Measurements from ENCODE around the gene FAM47B.

The FAM47B gene

DNA sequence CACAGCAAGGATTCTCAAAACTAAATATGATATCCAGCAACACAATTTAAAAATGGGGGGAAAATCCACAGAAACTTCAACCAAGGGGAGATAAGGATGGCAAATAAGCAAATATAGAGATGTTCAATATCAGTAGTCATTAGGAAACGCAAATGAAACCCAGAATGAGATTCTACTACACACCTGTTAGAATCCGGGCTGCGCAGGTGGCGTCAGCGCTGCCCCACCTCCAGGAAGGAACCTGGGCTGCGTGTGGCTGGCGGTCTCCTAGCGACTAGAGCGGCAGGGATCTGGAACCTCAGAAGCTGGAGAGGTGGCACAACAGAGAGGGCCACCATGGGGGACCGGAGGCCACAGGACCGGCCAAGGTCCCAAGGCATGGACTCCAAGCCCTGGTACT is at the start of gene FAM47B:
Gene FAM47B, plus strand, starts transcription at position 301 of the 400 bp plus-strand sequence. Its CDS starts 36 bp downstream, at position 337.
- H3K4me2 ChIP-seq, result no peak within 1 kb of the TSS
- no peaks in the 10 kb centered on the region for H3K36me3 ChIP-seq
- no peaks in the 10 kb centered on the region for H3K4me1 ChIP-seq
- no peaks in the 10 kb centered on the region; a peak in 1 of 22 replicates for H4K20me1 ChIP-seq
- no peak within 1 kb of the TSS for H3K27ac ChIP-seq
- H3K4me3 ChIP-seq, result no peak within 1 kb of the TSS
- H3K27me3 ChIP-seq, result peaks cover 45 to 91% (median 77%) of the 10 kb centered on the region in 11 experiments
- no peak within 1 kb of the TSS for H3K9ac ChIP-seq
- TF ChIP-seq Cebpa-rat (IDR thresholded peaks at IDR 0.05), result no peak
- H3K9me3 ChIP-seq (replicated peaks in 1 of 11), result peaks cover 0 to 23% (median 5%) of the 10 kb centered on the region in 11 experiments; a peak in 7 of 22 replicates

- Histone ChIP-seq H3K9me3 (replicated peaks in 1 of 11) (peaks cover 0 to 7% (median 0%) of the 10 kb centered on the region in 11 experiments; a peak in 1 of 22 replicates), H3K4me3 (no peak overlapping the region), H3K4me1 (no peaks in the 10 kb centered on the region), H4K20me1 (peaks cover 0 to 4% (median 0%) of the 10 kb centered on the region in 11 experiments; a peak in 2 of 22 replicates), H3K4me2 (no peak overlapping the region), H3K36me3 (no peaks in the 10 kb centered on the region), H3K27me3 (peaks cover 72 to 96% (median 84%) of the 10 kb centered on the region in 11 experiments), H3K9ac (no peak overlapping the region), H3K27ac (no peak overlapping the region)
- TF ChIP-seq Cebpa-rat (IDR thresholded peaks at IDR 0.05), result no peak
Observed at GRCh38 chrX:34893741-34894140, 48.9 kb upstream of the FAM47B start.

- Histone ChIP-seq H3K4me1 (no peaks in the 10 kb centered on the region), H3K9ac (no peak overlapping the region), H3K27ac (no peak overlapping the region), H3K4me2 (no peak overlapping the region), H3K27me3 (peaks cover 73 to 100% (median 91%) of the 10 kb centered on the region in 11 experiments), H3K4me3 (no peak overlapping the region), H3K36me3 (no peaks in the 10 kb centered on the region), H4K20me1 (peaks cover 0 to 2% (median 0%) of the 10 kb centered on the region in 11 experiments; a peak in 1 of 22 replicates), H3K9me3 (replicated peaks in 1 of 11) (peaks cover 0 to 12% (median 0%) of the 10 kb centered on the region in 11 experiments; a peak in 1 of 22 replicates)
- TF ChIP-seq Cebpa-rat (IDR thresholded peaks at IDR 0.05), result no peak
Observed at GRCh38 chrX:34900691-34901090, 41.9 kb upstream of the FAM47B start.

DNA sequence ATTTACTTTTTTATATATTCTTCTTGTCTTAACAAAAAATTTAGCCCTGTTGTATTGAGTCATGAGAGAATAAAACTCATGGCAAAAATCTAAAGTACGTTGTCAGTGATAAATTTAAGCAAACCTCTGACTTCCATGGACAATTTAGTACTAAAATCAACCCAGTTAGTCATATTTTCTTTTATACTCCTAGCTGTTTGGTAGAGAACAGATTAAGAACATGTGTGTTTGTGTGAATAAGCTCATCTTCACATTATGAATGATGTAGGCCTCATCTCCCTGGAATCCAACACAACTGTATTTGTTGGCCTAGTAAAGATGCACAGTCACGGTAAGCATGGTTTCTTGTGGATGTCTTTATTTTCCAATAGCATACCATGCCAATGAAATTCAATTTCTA is 40.8 kb upstream of the FAM47B start:
- Histone ChIP-seq H3K9ac (no peak overlapping the region), H3K4me2 (no peak overlapping the region), H3K9me3 (replicated peaks in 1 of 11) (peaks cover 0 to 12% (median 0%) of the 10 kb centered on the region in 11 experiments; a peak in 1 of 22 replicates)

GRCh38 chrX:34903316-34903715 is 39.3 kb upstream of the FAM47B start:
- Histone ChIP-seq H4K20me1 (no peaks in the 10 kb centered on the region), H3K4me3 (no peak overlapping the region), H3K27ac (no peak overlapping the region), H3K4me1 (no peaks in the 10 kb centered on the region), H3K9ac (no peak overlapping the region), H3K4me2 (no peak overlapping the region), H3K36me3 (no peaks in the 10 kb centered on the region), H3K9me3 (replicated peaks in 1 of 11) (peaks cover 0 to 9% (median 0%) of the 10 kb centered on the region in 11 experiments; a peak in 1 of 22 replicates), H3K27me3 (peaks cover 73 to 97% (median 90%) of the 10 kb centered on the region in 11 experiments)
- TF ChIP-seq Cebpa-rat (IDR thresholded peaks at IDR 0.05), result no peak

More for the DNA sequence above, 40.8 kb upstream of the FAM47B start:
- Histone ChIP-seq H3K4me3 (no peak overlapping the region), H3K4me1 (no peaks in the 10 kb centered on the region), H3K27me3 (peaks cover 69 to 97% (median 88%) of the 10 kb centered on the region in 11 experiments), H4K20me1 (no peaks in the 10 kb centered on the region), H3K36me3 (no peaks in the 10 kb centered on the region), H3K27ac (no peak overlapping the region)
- TF ChIP-seq Cebpa-rat (IDR thresholded peaks at IDR 0.05), result no peak

DNA sequence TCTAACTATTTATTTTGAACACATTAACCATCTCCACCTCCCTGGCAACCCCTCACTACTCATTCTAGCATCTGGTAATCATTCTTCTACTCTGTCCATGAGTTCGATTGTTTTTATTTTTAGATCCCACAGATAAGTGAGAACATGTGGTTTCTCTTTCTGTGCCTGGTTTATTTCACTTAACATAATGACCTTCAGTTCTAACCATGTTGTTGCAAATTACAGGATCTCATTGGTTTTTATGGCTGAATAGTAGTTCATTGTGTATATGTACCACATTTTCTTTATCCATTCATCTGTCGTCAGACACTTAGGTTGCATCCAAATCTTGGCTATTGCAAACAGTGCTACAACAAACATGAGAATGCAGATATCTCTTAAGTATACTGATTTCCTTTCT is 33.4 kb upstream of the FAM47B start:
- no peaks in the 10 kb centered on the region for H4K20me1 ChIP-seq
- TF ChIP-seq Cebpa-rat (IDR thresholded peaks at IDR 0.05), result no peak
- H3K27ac ChIP-seq, result no peak overlapping the region
- H3K36me3 ChIP-seq, result no peaks in the 10 kb centered on the region
- H3K9ac ChIP-seq, result no peak overlapping the region
- no peak overlapping the region for H3K4me2 ChIP-seq
- H3K4me3 ChIP-seq, result no peak overlapping the region
- peaks cover 63 to 97% (median 91%) of the 10 kb centered on the region in 11 experiments for H3K27me3 ChIP-seq
- no peaks in the 10 kb centered on the region for H3K4me1 ChIP-seq
- H3K9me3 ChIP-seq (replicated peaks in 1 of 11), result 0 out of 22 replicates have a peak, but pooled peaks cover 0 to 4% (median 0%) of the 10 kb centered on the region in 11 experiments

DNA sequence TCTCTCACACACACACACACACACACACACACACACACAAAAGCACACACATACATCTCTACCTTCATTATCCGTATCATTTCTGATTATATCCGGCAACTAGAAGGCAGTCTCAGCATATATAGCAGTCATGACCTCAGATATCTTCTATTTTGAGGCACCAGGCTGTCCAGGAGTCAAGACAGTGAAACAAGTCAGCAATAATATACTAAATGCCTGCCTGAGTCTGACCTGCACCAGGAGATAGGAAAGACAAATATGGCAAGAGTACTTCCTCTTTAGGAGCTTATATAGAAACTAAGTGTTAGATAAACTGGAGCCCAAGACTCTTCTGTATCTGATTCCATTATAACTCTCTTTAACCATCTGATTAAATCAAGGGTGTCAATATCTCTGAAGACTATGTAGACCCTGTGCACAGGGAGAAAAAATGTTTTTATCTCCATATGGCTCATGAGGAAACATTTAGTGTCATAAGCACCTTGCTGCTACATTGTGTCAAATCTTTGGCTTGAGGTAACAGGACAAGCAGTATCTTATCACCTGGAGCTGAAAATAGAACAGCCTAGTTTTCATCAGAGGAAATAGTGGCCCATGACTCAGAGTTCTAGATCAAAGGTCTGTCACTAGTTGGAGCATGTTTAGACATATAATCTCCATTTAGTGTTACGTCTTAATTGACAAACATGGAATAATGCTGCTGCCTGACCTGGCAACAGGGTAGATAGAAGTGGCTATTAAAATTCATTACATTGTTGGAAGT is 27.0 kb upstream of the FAM47B start:
- H3K4me1 ChIP-seq, result no peaks in the 10 kb centered on the region
- no peak for TF ChIP-seq Cebpa-rat (IDR thresholded peaks at IDR 0.05)
- peaks cover 54 to 98% (median 92%) of the 10 kb centered on the region in 11 experiments for H3K27me3 ChIP-seq
- H3K27ac ChIP-seq, result no peak overlapping the region
- no peaks in the 10 kb centered on the region for H4K20me1 ChIP-seq
- 0 out of 22 replicates have a peak, but pooled peaks cover 0 to 4% (median 0%) of the 10 kb centered on the region in 11 experiments for H3K9me3 ChIP-seq (replicated peaks in 1 of 11)
- no peaks in the 10 kb centered on the region for H3K36me3 ChIP-seq
- no peak overlapping the region for H3K4me2 ChIP-seq
- no peak overlapping the region for H3K4me3 ChIP-seq
- no peak overlapping the region for H3K9ac ChIP-seq

GRCh38 chrX:34917146-34917545 is 25.4 kb upstream of the FAM47B start:
- no peaks in the 10 kb centered on the region for H3K36me3 ChIP-seq
- 0 out of 22 replicates have a peak, but pooled peaks cover 0 to 4% (median 0%) of the 10 kb centered on the region in 11 experiments for H3K9me3 ChIP-seq (replicated peaks in 1 of 11)
- no peak overlapping the region for H3K9ac ChIP-seq
- no peaks in the 10 kb centered on the region for H3K4me1 ChIP-seq
- TF ChIP-seq Cebpa-rat (IDR thresholded peaks at IDR 0.05), result no peak
- no peak overlapping the region for H3K27ac ChIP-seq
- no peak overlapping the region for H3K4me2 ChIP-seq
- no peak overlapping the region for H3K4me3 ChIP-seq
- H4K20me1 ChIP-seq, result no peaks in the 10 kb centered on the region
- peaks cover 49 to 96% (median 89%) of the 10 kb centered on the region in 11 experiments for H3K27me3 ChIP-seq

DNA sequence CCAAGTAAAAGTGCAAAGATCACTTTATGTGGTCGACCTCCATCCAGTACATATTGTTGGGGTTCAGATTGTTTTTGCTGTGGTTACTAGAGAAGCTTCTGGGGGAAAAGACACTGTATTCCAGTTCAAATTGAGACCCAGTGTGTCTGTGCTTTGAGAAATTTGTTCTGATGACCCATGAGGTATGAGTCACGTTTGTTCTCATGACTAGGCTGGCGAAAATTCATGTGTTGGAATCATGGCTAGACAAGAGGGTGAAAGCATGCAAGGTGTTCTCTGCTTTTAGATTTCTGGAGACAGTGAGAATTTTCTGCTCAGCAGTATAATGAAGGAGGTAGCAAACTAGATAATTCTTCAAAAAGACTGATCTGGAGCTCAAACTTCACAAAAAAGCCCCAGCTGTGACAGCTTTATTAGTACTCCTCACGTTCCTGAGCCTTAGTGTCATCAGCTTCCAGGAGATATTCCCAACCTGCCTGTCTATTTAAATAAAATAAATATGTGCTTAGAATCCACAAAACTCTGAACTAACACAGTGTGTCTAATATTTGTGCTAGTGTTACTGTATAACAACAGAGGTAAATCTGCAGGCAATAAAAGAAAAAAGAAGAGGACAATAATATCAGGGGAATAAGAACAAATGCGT is 24.4 kb upstream of the FAM47B start:
- no peaks in the 10 kb centered on the region for H3K36me3 ChIP-seq
- no peak overlapping the region for H3K27ac ChIP-seq
- H3K4me1 ChIP-seq, result no peaks in the 10 kb centered on the region
- H3K9me3 ChIP-seq (replicated peaks in 1 of 11), result no peaks in the 10 kb centered on the region
- no peaks in the 10 kb centered on the region for H4K20me1 ChIP-seq
- no peak overlapping the region for H3K9ac ChIP-seq
- TF ChIP-seq Cebpa-rat (IDR thresholded peaks at IDR 0.05), result no peak
- peaks cover 59 to 98% (median 88%) of the 10 kb centered on the region in 11 experiments for H3K27me3 ChIP-seq
- H3K4me3 ChIP-seq, result no peak overlapping the region
- H3K4me2 ChIP-seq, result no peak overlapping the region

All from BLaER1 treated with 17β-estradiol and CSF1 and Interleukin-3, amounts not matched to agents 10 nM and 100 nM (cell line).